MCF 10A (cell line): ENCODE data around the gene SLC36A4. TPM values are rescaled to one million over a fixed set of nuclear protein-coding genes. Genes with fewer than 3 reads are reported as not detected.

Source experiments
- BruUV-seq: library from RNA; stranded (reverse); fragments of 400-500 nt; replicated peaks from 2 replicates; lab custom pipeline; 2021; lab: Mats Ljungman, UMichigan
- CTCF ChIA-PET: fragments of 300-600 bp; sonication (Branson Sonifier 250); formaldehyde crosslinking; extraction: SDS; loops from one replicate; lab custom pipeline; 2021; ENCODE audit warnings: antibody characterized with exemption, inconsistent platforms; lab: Yijun Ruan, JAX
- POLR2A ChIA-PET: fragments of 300-600, 350-650 bp; sonication (Branson Sonifier 250); formaldehyde crosslinking; extraction: SDS; loops from one replicate; lab custom pipeline; 2020; ENCODE audit warnings: antibody characterized with exemption, inconsistent platforms; lab: Yijun Ruan, JAX
- DNase-seq: peaks from one replicate; pipeline ENCODE4 v3.0.0-alpha.2; 2018; ENCODE audit not compliant: unreplicated experiment
- H3K27ac Mint-ChIP-seq: one replicate; pipeline ENCODE4 v1.8.0; 2022; ENCODE audit warnings: mild to moderate bottlenecking, low read depth, mixed read lengths; ENCODE audit not compliant: unreplicated experiment
- H3K27me3 Mint-ChIP-seq: one replicate; pipeline ENCODE4 v1.8.0; 2022; ENCODE audit warnings: mixed read lengths; ENCODE audit not compliant: insufficient read depth, unreplicated experiment
- H3K36me3 Mint-ChIP-seq: one replicate; pipeline ENCODE4 v1.8.0; 2022; ENCODE audit warnings: mild to moderate bottlenecking, moderate library complexity, mixed read lengths; ENCODE audit not compliant: insufficient read depth, unreplicated experiment
- H3K4me1 Mint-ChIP-seq: one replicate; pipeline ENCODE4 v1.8.0; 2022; ENCODE audit warnings: mixed read lengths; ENCODE audit not compliant: insufficient read depth, unreplicated experiment
- H3K4me3 Mint-ChIP-seq: one replicate; pipeline ENCODE4 v1.8.0; 2022; ENCODE audit warnings: mild to moderate bottlenecking, moderate library complexity, mixed read lengths; ENCODE audit not compliant: unreplicated experiment
- H3K9me3 Mint-ChIP-seq: one replicate; pipeline ENCODE4 v1.8.0; 2022; ENCODE audit warnings: mixed read lengths; ENCODE audit not compliant: unreplicated experiment
- CTCF ChIP-seq: fragments of 200-600 bp; IDR thresholded peaks from one replicate; pipeline ENCODE4 v1.8.0; 2022; ENCODE audit warnings: antibody characterized with exemption, mild to moderate bottlenecking; ENCODE audit not compliant: unreplicated experiment
- intact Hi-C: fragments of 100-400 bp; cut with micrococcal nuclease; formaldehyde crosslinking; loops from 2 replicates; pipeline ENCODE4 v1.14.1; 2022
- total RNA-seq: library from RNA; stranded (reverse); gene quantifications from 2 replicates; pipeline ENCODE4 v1.2.3, GENCODE V29; 2022

Gene SLC36A4
- total RNA-seq, 1 experiment from 2014 or later: 30.1 TPM

DNA sequence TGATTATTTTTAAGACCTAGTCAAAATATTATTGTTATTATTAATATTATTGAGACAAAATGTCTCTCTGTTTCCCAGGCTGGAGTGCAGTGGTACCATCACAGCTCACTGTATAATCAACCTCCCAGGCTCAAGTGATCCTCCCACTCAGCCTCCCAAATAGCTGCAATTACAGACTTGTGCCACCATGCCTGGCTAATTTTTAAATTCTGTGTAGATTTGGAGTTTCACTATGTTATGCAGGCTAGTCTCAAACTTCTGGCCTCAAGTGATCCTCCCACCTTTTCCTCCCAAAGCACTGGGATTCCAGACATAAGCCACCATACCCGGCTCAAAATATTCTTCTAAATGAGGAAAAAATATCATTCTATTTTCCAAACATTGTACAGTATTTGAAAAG lies 37.0 kb downstream of the SLC36A4 start:
- no peak for TF ChIP-seq CTCF
- no peaks in the 10 kb centered on the region for H3K27me3 Mint-ChIP-seq
- BruUV-seq: no TSS peak
- no peak overlapping the region for H3K27ac Mint-ChIP-seq
- H3K4me3 Mint-ChIP-seq: no peak overlapping the region
- CTCF ChIA-PET: interaction anchor here (0.6 to 3.2 kb wide), 5 partner anchors 26 to 218 kb away, joined by 3 to 14 read pairs (median 4); no protein-coding TSS in a partner anchor
- H3K9me3 Mint-ChIP-seq: no peaks in the 10 kb centered on the region
- POLR2A ChIA-PET: no interaction called here
- DNase-seq: no peak
- H3K36me3 Mint-ChIP-seq: peaks cover 31% of the 10 kb centered on the region
- H3K4me1 Mint-ChIP-seq: no peaks in the 10 kb centered on the region
- intact Hi-C loops: no loop called here

GRCh38 chr11:93160156-93160555 lies 37.6 kb downstream of the SLC36A4 start:
- ChIA-PET POLR2A (no interaction called here), CTCF (interaction anchor here (0.6 to 3.2 kb wide), 6 partner anchors 25 to 218 kb away, joined by 3 to 14 read pairs (median 4); no protein-coding TSS in a partner anchor)
- no peaks in the 10 kb centered on the region for H3K9me3 Mint-ChIP-seq
- H3K27me3 Mint-ChIP-seq: no peaks in the 10 kb centered on the region
- intact Hi-C loops: no loop called here
- no peaks in the 10 kb centered on the region for H3K4me1 Mint-ChIP-seq
- no peak for DNase-seq
- TF ChIP-seq CTCF: no peak
- BruUV-seq: no TSS peak
- H3K4me3 Mint-ChIP-seq: no peak overlapping the region
- no peak overlapping the region for H3K27ac Mint-ChIP-seq
- peaks cover 31% of the 10 kb centered on the region for H3K36me3 Mint-ChIP-seq

- H3K36me3 Mint-ChIP-seq: peaks cover 29% of the 10 kb centered on the region
- no peaks in the 10 kb centered on the region for H3K27me3 Mint-ChIP-seq
- H3K9me3 Mint-ChIP-seq: no peaks in the 10 kb centered on the region
- H3K4me3 Mint-ChIP-seq: no peak overlapping the region
- no peak for TF ChIP-seq CTCF
- CTCF ChIA-PET: interaction anchor here (0.6 to 1.1 kb wide), 2 partner anchors 10 to 217 kb away, joined by 3 to 4 read pairs; no protein-coding TSS in a partner anchor
- no peak for DNase-seq
- no peaks in the 10 kb centered on the region for H3K4me1 Mint-ChIP-seq
- H3K27ac Mint-ChIP-seq: no peak overlapping the region
- intact Hi-C loops: no loop called here
- no TSS peak for BruUV-seq
- POLR2A ChIA-PET: no interaction called here
Observed at GRCh38 chr11:93159721-93160120, 38.1 kb downstream of the SLC36A4 start.

- no peak for TF ChIP-seq CTCF
- no peak for DNase-seq
- ChIA-PET POLR2A (no interaction called here), CTCF (interaction anchor here (0.7 kb wide), 1 partner anchor 14 kb away, joined by 5 read pairs; no protein-coding TSS in a partner anchor)
- Mint-ChIP-seq H3K27me3 (no peaks in the 10 kb centered on the region), H3K4me3 (no peak overlapping the region), H3K27ac (no peak overlapping the region), H3K4me1 (no peaks in the 10 kb centered on the region), H3K36me3 (peaks cover 4% of the 10 kb centered on the region), H3K9me3 (no peaks in the 10 kb centered on the region)
- no TSS peak for BruUV-seq
- intact Hi-C loops: no loop called here
Observed at GRCh38 chr11:93155738-93156137, 42.1 kb downstream of the SLC36A4 start.
